ENCODE data around the gene SIRPG.

SIRPG gene

GRCh38 chr20:1685304-1686052 is 27.9 kb upstream of the SIRPG start:
- no peak for DNase-seq
- TF ChIP-seq POLR2A (IDR thresholded peaks at IDR 0.05; ENCODE audit: low read length) (no peak), GATA1 (IDR thresholded peaks at IDR 0.05; ENCODE audit: low read depth, low read length) (no peak)

GRCh38 chr20:1684872-1685271 is 27.3 kb upstream of the SIRPG start:
- DNase-seq, result no peak
- TF ChIP-seq POLR2A (IDR thresholded peaks at IDR 0.05; ENCODE audit: low read length) (no peak), GATA1 (IDR thresholded peaks at IDR 0.05; ENCODE audit: low read depth, low read length) (no peak)

DNA sequence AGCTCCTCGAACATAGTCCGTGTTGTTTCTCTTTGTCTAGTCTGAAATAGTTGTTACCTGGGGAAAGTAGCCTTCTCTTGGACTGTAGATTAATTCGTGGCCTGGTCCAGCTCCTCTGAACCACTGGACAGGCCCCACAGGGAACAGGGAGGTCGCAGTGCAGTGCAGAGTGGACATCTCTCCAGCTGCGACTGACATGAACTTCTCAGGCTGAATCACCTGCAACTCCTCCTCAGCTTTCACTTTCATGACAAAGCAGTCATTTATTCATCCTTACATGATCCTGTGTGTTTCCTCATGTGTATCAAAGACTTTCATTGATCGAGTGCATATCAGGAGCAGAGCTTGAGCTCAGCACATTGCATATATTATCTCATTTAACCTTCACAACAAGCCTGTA is 19.1 kb upstream of the SIRPG start:
- no peak for DNase-seq
- TF ChIP-seq POLR2A (IDR thresholded peaks at IDR 0.05; ENCODE audit: low read length), result no peak
- TF ChIP-seq GATA1 (IDR thresholded peaks at IDR 0.05; ENCODE audit: low read depth, low read length), result no peak

DNA sequence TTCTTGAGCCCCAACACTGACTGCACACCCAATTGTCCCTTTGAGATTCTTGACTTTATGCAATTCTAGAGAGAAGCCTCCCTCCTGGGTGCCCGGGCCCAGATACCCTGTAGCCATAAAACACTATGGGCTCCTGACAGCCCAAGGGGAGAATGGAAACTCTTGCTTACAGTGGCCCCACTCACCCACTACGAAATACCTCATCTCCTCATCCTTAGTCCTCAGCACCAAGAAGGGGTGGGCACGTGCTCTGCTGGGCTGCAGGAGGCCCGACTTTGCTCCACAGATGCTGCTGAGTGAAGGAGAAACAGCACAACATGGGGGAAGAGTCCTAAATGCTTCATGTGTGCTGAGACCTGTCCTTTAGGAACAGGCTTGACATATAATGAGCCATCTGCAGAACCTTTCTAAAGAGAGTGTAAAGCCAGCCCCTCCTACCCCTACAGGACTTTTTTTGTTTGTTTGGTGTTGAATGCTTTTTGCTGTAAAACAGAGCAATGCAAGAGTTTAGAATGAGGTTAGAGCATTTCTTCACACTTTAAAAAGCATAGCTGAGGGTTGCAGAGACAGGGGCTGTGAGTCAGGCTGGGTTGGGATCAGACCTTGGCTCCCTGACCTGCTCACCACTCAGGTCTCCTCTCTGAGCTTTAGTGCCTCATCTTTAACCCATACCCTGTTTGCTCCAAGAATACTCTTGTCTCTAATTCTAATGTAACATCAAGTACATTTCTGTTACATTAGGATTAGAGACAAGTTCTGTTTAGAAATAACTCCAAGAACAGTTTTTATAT is 17.6 kb upstream of the SIRPG start:
- DNase-seq, result no peak
- TF ChIP-seq POLR2A (IDR thresholded peaks at IDR 0.05; ENCODE audit: low read length), result no peak
- TF ChIP-seq GATA1 (IDR thresholded peaks at IDR 0.05; ENCODE audit: low read depth, low read length), result no peak

DNA sequence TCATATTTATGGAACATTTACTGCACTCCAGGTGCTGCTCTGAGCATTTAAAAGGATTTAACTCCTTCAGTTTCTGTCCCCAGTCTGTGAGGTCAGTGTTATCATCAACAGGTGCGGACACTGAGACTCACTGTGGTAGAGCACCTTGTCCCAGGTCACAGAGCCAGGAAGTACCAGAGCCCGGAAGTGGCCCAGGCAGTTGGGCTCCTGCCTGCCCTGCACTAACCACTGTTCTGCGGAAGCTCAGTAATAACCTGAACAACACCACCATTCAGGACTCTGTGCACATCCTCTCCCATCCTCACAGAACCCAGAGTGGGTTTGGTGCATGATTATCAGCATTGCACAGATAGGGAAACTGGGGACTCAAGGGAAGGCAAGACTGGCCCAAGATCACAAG is 16.8 kb upstream of the SIRPG start:
- no peak for TF ChIP-seq GATA1 (IDR thresholded peaks at IDR 0.05; ENCODE audit: low read depth, low read length)
- TF ChIP-seq POLR2A (IDR thresholded peaks at IDR 0.05; ENCODE audit: low read length), result no peak
- DNase-seq, result no peak

- TF ChIP-seq POLR2A (IDR thresholded peaks at IDR 0.05; ENCODE audit: low read length) (no peak), GATA1 (IDR thresholded peaks at IDR 0.05; ENCODE audit: low read depth, low read length) (no peak)
Observed at GRCh38 chr20:1673424-1673823, 15.8 kb upstream of the SIRPG start.

GRCh38 chr20:1672728-1673127 is 15.1 kb upstream of the SIRPG start:
- DNase-seq, result no peak
- no peak for TF ChIP-seq GATA1 (IDR thresholded peaks at IDR 0.05; ENCODE audit: low read depth, low read length)
- no peak for TF ChIP-seq POLR2A (IDR thresholded peaks at IDR 0.05; ENCODE audit: low read length)

More at GRCh38 chr20:1673424-1673823, 15.8 kb upstream of the SIRPG start:
- DNase-seq, result no peak

DNA sequence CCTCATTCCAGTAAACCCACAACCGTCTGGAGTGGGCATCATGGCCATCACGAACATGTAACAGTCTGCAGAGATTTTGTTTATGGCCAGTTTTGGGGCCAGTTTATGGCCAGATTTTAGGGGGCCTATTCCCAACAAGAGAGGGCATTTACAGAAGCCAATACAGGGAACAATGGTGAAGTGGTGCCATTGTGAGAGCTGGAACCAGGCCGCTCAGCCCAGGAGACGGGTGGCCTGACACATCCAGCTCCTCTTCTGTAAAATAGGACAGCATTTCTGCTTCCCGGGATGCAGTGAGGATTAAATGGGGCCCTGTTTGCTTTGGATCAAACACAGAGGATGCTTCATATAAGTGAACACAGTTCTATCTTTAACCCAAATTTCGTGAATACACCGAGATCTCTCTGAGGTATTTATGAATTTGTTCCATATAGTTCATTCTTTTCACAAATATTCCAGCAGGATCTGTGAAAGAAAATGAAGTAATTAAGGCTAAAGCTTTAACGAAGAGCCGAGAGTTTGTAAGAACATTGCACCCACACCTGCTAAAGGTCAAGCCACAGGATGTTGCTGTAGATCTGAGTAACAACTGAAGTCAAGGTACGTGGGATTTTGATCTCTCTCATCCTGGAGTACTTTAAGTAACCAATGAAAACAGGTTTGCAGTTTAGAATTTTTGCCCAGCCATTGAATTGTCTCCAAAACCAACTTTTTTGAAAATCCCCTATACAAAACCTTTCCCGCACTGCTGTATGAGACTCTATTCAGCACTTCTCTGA is 14.5 kb upstream of the SIRPG start:
- no peak for DNase-seq
- TF ChIP-seq POLR2A (IDR thresholded peaks at IDR 0.05; ENCODE audit: low read length), result no peak
- TF ChIP-seq GATA1 (IDR thresholded peaks at IDR 0.05; ENCODE audit: low read depth, low read length), result no peak

GRCh38 chr20:1669304-1669703 is 11.7 kb upstream of the SIRPG start:
- TF ChIP-seq GATA1 (IDR thresholded peaks at IDR 0.05; ENCODE audit: low read depth, low read length), result no peak
- TF ChIP-seq POLR2A (IDR thresholded peaks at IDR 0.05; ENCODE audit: low read length), result no peak
- no peak for DNase-seq

DNA sequence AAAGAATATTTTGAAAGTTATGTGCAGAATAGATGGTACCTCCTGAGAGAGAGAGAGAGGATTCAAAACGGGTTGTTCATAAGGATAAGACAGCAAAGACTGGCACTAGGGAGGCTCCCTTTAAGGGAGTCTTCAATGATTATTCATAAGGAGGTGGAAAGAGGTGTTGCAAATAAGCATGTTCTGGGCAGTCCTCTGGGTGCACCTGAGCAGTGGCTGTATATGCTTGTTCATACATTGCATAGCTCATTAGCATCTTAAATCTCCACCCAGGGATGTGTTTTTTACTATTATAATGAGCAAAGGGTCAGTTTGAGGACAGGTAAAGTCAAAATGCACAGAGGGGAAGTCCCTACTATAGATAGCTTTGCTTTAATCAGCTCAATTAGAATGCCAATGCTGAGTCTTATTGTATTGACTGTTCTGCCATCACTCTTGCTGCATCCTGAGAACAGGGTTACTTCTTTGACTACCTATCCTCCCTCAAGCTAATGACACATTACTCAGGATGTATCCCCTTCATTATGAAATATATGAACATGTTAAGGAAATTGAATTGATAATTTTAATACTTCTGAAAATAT is 10.0 kb upstream of the SIRPG start:
- no peak for DNase-seq
- no peak for TF ChIP-seq GATA1 (IDR thresholded peaks at IDR 0.05; ENCODE audit: low read depth, low read length)
- TF ChIP-seq POLR2A (IDR thresholded peaks at IDR 0.05; ENCODE audit: low read length), result no peak

DNA sequence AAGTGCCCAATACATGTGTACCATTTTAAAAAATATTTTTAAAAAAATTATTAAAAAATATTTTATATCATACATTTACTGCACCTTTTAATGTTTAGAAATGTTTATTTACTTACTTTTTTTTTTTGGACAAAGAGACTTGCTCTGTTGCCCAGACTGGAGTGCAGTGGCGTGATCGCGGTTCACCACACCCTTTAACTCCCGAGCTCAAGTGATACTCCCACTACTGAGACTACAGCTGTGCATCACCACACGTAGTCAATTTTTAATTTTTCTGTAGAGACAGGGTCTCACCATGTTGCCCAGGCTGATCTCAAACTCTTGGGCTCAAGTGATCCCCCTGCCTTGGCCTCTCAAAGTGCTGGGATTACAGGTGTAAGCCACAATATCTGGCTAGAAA is 9.2 kb upstream of the SIRPG start:
- DNase-seq, result no peak
- TF ChIP-seq GATA1 (IDR thresholded peaks at IDR 0.05; ENCODE audit: low read depth, low read length) (no peak), POLR2A (IDR thresholded peaks at IDR 0.05; ENCODE audit: low read length) (no peak)

GRCh38 chr20:1665345-1665744 is 7.8 kb upstream of the SIRPG start:
- TF ChIP-seq POLR2A (IDR thresholded peaks at IDR 0.05; ENCODE audit: low read length), result no peak
- no peak for TF ChIP-seq GATA1 (IDR thresholded peaks at IDR 0.05; ENCODE audit: low read depth, low read length)
- DNase-seq, result no peak

GRCh38 chr20:1664911-1665310 is 7.3 kb upstream of the SIRPG start:
- TF ChIP-seq GATA1 (IDR thresholded peaks at IDR 0.05; ENCODE audit: low read depth, low read length) (no peak), POLR2A (IDR thresholded peaks at IDR 0.05; ENCODE audit: low read length) (no peak)
- DNase-seq, result no peak

DNA sequence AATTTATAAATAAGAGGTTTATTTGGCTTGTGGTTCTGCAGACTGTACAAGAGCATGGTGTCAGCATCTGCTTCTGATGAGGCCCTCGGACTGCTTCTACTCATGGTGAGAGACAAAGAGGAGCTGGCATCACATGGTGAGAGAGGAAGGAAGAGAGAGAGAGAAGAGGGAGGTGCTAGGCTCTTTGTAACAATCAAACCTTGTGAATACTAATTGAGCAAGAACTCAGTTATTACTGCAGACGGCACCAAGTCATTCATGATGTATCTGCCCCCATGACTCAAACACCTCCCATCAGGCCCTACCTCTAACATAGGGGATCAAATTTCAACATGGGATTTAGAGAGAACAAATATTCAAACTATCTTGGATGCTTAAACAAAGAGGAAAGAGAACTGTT is 6.3 kb upstream of the SIRPG start:
- DNase-seq, result no peak
- TF ChIP-seq POLR2A (IDR thresholded peaks at IDR 0.05; ENCODE audit: low read length), result no peak
- no peak for TF ChIP-seq GATA1 (IDR thresholded peaks at IDR 0.05; ENCODE audit: low read depth, low read length)

Measured in erythroblast (primary cell).